ACHN (cell line): Measurements from ENCODE around the gene HAVCR2.

Experiments
- DNase-seq: peaks from one replicate; pipeline ENCODE4 v3.0.0-alpha.2; 2015
- in situ Hi-C: cut with HindIII; loops from 2 replicates; pipeline ENCODE4 v1.10.0; 2017; ENCODE audit warnings: low sequenced_read_pairs, low pct_ligation_motif_present, low pct_unique_long_range_greater_than_20kb

HAVCR2 gene

DNA sequence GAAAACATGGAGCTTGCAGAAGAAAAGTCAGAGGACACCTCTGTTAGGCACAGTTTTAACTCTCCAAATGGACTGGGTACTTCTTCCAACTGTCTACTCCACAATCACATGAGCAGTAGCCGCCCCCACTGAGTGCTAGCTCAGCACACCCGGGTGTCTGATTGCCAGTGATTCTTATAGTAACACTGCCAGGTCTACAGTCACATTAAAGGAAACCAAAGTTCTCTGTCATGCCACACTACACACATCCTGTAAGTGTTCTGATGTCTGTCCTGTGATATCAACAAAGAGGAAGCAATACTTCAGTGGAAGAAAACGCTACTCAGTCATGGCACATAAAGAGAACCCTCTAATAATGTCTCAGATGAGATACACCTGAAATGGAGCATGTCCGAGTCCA is at the start of gene HAVCR2:
Gene HAVCR2 (minus strand): TSS at position 69 of the 400 bp plus-strand sequence. CDS start 61 bp downstream, at position 8.
- no peak for DNase-seq
- in situ Hi-C loops = no loop called here

DNA sequence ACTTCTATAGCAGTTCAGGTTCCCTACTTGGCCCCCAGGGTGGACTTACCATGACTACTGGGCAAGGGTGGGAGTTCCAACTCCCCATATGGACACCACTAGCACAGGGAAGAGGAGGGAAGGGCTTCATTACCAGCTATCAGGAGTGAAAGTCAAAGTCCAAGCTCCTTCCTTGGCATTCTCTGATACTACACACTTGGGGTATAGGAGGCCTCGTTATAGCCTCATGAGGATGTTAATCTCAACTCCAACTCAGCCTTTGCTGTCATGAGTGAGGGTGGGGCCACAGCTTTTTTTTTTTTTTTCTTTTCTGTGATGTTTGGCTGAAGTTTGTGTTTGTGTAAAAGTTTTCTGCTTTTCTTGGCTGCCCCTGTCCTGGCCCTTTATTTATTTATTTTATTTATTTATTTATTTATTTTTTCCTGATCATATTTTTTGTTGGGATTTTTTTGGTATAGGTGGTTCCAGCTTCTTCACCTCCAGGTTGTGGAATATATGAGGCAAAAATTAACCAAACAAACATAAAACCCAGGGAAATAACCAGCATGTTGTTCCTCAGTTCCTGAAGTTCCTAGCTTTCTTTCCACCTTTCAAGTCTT is 48.5 kb upstream of the HAVCR2 start:
- no peak for DNase-seq

DNA sequence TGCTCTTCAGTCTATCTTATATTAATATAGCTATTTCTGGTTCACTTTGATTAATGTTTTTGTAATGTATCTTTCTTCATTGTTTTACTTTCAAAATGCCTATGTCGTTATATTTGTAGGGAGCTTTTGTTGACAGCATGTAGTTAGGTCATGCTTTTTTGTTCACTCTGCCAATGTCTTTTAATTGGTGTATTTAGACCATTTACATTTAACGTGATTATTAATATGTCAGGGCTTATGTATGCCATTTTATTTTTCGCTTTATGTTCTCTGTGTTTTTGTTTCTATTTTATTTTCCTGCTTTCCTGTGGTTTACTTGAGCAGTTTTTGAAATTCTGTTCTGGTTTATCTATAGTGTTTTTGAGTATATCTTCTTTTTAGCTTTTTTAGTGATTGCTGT is 46.5 kb upstream of the HAVCR2 start:
- in situ Hi-C loops = no loop called here
- DNase-seq = no peak

More for the DNA sequence above, 48.5 kb upstream of the HAVCR2 start:
- in situ Hi-C loops = no loop called here

DNA sequence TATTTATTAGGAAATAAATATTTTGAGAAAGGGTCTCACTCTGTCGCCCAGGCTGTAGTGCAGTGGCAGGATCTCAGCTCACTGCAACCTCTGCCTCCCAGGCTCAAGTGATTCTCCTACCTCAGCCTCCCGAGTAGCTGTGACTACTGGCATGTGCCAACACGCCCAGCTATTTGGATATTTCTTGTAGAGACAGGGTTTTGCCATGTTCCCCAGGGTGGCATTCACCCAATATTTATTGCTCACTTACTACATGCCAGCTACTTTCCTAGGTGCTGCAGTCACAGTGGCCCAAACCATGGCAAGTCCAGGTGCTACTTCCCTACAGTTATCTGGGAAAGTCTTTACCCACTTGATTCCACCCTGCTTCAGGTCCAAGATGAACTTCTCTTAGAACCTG is 42.2 kb upstream of the HAVCR2 start:
- DNase-seq = no peak
- in situ Hi-C loops = no loop called here

DNA sequence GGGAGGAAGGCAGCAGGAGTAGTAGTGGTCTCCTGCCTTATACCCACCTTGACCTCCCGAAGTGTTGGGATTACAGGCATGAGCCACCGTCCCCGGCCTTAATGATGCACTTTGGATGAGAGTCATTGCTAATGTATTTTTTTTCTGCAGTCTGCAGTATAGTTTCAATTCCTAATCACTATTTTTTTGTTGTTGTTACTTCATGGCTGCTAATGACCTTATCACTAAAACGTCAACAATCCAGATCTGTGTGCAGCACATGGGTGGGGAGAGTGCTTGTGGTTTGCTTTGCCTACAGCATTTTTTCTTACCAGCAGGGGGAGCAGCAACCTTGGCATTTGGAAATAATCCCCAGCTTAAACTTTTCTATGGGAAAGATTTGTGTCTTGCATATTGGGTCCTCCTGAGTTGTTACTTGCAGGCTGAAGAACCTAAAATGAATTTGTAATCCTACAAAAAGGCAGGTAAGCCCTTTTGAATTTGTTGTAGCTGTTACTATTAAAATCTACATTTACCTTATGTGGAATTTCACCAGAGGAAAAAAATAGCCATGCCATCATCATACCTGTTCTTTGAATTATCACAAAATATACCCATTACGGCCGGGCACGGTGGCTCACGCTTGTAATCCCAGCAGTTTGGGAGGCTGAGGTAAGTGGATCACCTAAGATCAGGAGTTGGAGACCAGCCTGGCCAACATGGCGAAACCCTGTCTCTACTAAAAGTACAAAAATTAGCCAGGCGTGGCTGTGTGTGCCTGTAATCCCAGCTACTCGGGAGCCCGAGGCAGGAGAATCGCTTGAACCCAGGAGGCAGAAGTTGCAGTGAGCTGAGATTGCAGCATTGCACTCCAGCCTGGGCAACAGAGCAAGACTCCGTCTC is 40.1 kb upstream of the HAVCR2 start:
- DNase-seq = peak; percentile 57
- in situ Hi-C loops = no loop called here

DNA sequence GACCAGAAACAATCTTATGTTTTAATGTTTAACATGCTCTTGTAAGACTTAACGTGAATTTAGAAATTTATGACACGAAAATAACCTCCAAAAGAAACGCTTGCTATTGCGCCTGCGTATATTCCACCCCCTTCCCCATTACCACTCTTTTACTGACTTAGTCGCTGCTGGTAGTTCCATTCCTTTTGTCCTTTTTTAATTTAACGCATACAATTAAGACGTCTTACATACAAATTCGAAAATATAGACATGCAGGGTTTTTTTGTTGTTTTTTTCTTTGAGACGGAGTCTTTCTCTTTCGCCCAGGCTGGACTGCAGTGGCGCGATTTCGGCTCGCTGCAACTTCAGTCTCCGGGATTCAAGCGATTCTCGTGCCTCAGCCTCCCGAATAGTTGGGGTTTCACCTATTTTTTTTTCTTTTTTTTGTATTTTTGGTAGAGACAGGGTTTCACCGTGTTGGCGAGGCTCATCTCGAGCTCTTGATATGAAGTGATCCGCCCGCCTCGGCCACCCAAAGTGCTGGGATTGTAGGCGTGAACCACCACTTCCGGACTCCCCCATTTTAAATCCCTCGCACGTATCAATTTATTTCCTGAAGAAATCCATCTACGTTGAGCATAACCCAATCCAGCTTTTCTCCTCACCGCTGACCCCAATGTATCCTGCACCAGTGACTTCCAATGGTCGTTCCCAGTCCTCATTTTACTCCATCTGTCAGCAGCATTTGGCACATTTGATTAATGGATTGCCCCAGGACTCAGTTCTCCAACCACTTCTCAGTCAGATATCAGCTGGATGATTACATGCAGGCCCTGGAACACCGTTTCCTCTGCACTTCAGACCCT is 34.5 kb upstream of the HAVCR2 start:
- in situ Hi-C loops = no loop called here
- DNase-seq = peak; percentile 23

DNA sequence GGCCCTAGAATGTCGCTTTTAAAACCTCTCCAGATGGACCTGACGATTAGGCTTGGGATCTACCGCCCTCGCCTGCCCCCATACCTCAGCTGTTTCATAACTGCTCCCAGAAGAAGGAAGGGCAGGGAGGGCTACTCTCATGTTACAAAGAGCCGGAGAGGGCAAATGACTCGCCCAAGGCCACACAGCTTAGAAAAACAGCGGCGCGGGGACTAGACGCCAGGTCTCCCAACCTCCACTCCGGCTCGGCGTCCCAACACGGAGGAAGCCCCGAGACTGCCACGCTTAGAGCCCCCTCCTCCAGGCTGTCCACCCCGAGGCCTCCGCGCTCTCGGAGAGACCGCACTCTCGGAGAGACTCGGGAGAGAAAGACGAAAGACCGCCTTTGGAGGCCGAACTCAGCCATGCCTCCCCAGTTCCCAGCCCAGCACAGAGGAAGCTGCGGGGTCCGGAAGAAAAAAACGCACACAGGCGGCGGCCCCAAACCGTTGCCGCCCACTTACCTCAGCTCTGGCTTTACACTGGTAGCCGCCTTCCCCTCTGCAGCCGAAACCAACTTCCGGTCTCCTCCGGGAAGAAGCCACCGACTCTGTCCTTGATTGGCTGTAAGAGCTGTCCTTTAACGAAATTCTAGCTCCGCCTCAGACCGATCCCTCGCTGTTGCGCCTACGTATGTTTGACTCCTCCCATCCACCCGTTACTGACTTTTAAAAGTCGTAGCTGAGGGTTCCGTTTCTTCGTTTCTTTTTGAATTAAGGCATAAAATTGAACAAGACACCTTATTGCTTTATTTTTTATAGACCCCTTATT is 33.7 kb upstream of the HAVCR2 start, which contains the start of gene MED7:
Gene MED7 (minus strand): TSS at position 549 of the 810 bp plus-strand sequence. CDS start 3,434 bp downstream, outside the sequence.
- DNase-seq = peak; percentile 98

DNA sequence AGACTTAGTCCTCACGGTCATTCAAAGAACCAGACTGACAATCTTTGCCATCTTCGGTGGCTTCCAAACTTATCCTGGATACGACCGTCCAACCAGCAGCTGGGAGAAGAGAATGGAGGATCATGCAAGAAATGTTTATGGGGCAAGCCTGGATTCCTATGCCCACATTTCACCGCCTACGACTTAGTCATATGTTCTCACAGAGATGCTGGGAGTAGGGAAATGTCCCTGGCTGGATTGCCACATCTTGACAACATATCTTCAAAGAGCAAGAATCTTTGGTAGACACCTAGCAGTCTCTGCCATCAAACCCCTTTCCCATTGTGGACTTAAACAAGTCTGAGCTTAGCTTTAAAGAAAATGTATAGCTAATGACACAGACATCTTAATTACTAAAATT is 28.8 kb upstream of the HAVCR2 start:
- in situ Hi-C loops = no loop called here

More for the DNA sequence above, 33.7 kb upstream of the HAVCR2 start, which contains the start of gene MED7:
- in situ Hi-C loops = no loop called here

DNA sequence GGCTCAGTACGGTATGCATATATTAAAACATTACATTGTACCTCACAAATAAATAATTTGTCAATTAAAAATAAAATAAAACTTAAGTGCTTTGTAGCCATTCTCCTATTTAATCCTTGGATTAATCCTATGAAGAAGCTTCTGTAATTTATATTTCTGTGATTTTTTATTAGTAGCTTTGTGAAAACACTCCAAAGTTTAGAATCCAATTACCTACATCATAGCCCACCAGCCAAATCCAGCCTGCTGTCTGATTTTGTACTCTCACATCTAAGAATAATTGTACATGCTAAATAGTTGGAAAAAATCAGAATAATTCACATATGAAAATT is 23.4 kb upstream of the HAVCR2 start:
- in situ Hi-C loops = no loop called here
- DNase-seq = no peak

More for the DNA sequence above, 28.8 kb upstream of the HAVCR2 start:
- no peak for DNase-seq

DNA sequence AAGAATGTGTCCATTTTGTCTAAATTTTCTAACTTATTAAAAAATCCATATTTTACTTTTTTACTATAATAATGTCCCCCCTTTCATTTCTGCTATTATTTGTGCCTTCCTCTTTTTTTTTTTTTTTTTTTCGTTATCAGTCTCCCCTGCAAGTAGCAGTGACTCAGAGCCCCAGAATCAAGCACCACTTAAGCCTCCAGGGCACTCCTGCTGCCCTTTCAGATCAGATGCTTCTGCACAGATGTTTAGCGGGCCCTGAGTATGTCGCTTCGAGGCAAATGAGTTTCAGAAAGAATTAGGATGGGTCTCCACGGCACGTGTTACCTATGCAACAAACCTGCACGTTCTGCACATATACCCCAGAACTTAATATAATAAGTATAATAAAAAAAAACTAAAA is 22.1 kb upstream of the HAVCR2 start:
- in situ Hi-C loops = no loop called here
- peak; percentile 53 for DNase-seq

DNA sequence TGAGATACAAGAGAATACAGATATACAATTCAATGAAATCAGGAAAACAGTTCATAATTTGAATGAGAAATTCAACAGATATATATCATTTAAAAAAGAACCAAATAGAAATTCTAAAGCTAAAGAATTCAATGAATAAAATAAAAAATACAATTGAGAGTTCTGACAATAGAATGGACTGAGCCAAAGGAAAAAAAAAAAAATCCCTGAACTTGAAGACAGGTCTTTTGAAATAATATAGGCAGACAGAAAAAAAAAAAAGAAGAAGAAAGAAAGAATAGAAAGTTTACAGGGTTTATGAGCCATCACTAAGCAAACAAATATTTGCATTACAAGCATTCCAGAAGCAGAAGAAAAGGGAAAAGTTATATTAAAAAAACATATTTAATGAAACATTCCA is 12.9 kb upstream of the HAVCR2 start:
- in situ Hi-C loops = no loop called here
- DNase-seq = no peak

DNA sequence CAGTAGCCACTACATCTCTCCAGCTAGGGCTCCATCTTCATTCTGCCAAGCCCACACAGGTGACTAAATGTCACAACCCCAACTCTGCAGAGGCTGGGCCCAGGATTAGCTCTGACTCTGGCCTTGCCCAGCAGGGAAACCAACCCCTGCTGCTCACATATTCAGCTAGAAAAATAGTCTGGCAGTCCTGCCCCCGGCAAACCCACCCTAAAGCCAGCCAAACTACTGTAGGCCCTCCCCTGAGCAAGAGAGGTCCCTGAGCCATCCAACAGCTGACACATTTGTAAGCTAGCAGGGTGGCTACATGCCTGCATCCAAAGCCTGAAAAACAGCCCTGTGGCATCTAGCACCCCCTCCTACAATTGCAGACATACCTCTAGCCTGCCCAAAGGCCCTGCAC is 11.3 kb upstream of the HAVCR2 start:
- no peak for DNase-seq
- in situ Hi-C loops = no loop called here

DNA sequence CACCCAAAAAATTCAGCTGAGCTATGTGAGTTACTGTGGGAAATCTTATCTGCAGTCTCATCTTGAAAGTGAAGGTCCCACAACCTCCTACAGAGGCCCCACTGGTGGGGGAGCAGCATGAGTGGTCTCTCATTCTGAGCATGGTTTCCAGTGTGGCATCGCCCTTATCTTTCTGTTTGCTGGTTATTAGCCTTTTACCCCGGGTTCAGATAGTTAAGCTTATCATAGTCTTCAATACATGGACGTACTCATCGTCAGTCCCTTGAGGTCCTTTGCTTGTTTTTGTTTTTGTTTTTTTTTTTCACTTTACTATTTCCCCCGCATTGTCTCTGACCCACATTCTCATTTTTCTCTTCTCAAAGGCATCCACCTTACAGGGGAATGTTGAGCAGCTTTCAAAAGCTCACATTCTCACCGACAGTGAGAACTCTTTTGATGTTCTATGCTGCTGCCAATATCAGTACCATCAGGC is 7.7 kb upstream of the HAVCR2 start:
- DNase-seq = no peak
- in situ Hi-C loops = no loop called here

DNA sequence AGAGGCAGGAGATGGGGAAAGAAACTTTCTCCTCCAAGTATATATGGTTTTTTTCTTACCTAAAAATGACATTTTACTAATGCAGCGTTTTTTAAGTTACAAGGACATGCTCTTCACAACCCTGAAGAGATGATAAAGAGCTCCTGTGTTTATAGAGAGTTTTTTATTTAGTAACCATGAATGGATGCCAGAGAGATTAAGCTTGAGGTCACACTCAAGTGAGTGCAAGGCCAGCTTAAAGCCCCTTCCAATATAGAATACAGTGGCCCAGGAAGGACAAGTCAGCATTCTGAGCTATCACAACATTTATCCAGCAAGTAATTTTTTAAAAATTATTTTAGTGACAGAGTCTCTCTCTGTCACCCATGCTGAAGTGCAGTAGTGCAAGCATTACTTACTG is 6.7 kb upstream of the HAVCR2 start:
- in situ Hi-C loops = no loop called here
- no peak for DNase-seq

DNA sequence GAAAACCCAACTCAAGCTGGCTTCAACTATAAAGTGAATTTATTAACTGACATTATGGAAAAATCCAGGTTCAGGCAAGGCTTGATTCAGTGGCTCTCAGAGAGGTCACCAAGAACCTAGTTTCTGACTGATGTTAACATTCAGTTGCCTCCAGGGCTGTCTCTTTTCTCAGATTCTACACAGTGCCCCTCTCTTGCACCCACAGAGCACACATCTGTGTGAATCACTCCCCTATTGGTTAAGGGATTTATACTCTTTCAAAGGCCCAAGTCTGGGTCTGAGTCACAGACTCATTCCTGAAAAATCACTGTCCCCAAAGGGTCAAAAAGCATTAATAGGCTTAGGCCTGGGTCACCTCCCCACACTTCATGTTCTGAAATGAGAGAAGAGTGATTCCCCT is 6.2 kb upstream of the HAVCR2 start:
- in situ Hi-C loops = no loop called here
- DNase-seq = no peak

DNA sequence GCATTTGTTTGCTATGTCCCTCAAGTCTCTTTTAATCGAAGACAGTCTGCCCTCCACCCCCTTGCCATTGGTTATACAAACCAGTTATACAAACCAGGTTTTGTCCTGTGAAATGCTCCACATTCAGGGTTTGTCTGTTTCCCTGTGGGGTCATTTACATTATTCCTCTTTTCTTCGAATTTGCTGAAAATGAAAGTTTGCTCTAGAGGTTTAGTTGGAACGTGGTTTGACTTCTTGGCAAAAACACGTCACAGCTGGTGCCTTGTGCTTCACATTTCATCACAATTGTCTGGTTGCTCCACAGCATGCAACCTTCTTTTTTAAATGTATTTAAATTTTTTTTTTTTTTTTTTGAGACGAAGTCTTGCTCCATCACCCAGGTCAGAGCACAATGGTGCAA is 4.2 kb upstream of the HAVCR2 start:
- in situ Hi-C loops = no loop called here
- DNase-seq = no peak

DNA sequence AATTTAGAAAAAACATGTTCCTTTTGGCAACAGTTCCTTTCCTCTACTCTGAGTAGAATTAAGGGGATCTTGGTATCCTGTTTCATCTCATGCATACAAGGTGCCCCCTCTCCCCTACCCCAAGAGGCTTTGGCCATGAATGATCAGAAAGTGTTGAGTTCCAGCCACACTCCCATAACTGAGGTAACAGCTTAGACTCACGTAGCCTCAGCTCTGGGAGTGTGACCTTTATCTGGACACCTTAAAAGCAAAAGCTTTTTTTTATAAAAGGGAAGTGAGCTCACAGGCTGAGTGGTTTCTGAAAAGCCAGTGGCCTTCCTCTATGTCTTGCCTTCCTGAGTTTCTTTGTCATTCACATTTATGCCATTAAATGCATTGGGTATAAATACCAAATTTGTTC is 900 bp upstream of the HAVCR2 start:
- DNase-seq = no peak
- in situ Hi-C loops = no loop called here

DNA sequence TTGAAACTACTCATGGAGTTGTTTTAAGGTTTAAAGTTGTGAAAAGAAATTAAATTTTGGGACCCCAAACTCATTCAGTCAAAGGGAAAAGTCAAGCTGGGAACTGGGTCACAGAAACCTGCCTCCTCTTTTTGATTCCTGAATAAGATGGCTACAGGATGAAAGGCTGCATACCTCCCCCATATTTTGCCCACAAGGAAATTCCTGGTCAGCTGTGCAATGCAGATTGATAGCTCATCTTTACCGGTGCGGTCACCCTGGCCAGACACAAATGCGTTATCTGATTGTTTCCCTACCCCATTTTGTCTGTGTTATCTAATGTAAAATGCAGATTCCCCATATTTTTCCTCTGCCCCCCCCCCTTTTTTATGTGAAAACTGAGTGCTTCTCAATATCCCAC is 1.3 kb downstream of the HAVCR2 start:
- in situ Hi-C loops = no loop called here
- no peak for DNase-seq
